GM19397 (cell line): Measurements from ENCODE around the gene PFKFB3.
A peak's percentile ranks its signal among the peaks of the same experiment; 100 is the strongest.
"Not testable (repeated sequence)": the region's sequence is repeated elsewhere in the genome, so short reads cannot be mapped to it uniquely, and the experiment has no call there.

Experiments used
- ATAC-seq: cut with Tn5 transposase; IDR thresholded peaks from one replicate; pipeline ENCODE4 v1.9.1; 2021; ENCODE audit warnings: mild to moderate bottlenecking, moderate library complexity; ENCODE audit not compliant: unreplicated experiment

PFKFB3 gene

DNA sequence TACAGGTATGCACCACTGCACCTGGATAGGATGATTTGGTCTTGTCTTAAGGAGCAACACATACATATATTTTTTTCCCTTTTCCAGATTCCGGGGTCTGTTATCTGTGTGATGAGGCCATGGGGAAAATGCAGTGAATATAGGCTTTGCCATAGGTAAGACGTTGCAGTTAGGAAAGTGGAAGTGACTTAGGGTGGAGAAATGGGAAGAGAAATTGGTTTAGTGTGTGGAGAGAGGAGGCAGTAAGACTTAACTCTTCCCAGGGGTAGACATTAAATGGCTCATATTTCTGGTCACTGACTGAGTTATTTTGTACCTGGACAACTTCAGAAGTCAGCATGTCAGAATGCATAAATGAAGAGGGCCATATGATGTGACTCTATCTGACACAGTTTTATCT is 66.7 kb downstream of the PFKFB3 start:
- ATAC-seq = no peak

DNA sequence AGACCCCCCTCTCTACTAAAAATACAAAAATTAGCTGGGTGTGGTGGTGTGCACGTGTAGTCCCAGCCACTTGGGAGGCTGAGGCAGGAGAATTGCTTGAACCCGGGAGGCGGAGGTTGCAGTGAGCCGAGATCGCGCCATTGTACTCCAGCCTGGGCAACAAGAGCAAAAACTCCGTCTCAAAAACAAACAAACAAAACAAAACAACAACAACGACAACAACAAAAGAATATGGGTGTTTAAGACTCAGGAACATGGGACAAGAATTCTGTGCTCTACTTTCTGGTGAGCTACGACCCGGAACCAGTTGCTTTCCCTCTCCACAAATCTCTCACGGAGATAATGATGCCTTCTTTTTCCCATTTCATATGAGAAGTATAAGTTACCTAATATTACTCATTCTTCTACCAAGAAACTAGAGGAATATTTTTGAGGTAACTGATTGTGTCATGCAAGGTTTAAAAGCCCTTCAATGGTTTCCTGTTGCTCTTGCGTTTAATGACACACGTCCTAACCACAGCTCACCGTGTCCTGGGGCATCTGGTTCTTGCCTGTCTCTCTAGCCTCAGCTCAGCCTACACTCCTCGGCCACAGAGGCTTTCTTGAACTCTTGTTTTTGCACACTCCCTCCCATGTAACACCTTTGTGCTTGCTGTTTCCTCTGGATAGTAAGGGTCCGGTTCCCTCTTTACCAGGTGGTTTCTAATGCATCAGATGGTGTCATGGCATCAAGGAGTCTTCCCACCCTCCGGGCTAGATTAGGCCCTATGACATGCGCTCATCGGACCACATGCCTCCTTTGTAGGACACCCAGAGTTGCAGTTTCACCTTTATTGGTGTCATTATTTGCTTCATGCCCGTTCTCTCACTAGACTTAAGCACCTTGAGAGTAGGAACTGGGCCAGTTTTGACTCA is 67.5 kb downstream of the PFKFB3 start:
- peak; percentile 55 for ATAC-seq

GRCh38 chr10:6270951-6271350 is 68.2 kb downstream of the PFKFB3 start:
- ATAC-seq = no peak

DNA sequence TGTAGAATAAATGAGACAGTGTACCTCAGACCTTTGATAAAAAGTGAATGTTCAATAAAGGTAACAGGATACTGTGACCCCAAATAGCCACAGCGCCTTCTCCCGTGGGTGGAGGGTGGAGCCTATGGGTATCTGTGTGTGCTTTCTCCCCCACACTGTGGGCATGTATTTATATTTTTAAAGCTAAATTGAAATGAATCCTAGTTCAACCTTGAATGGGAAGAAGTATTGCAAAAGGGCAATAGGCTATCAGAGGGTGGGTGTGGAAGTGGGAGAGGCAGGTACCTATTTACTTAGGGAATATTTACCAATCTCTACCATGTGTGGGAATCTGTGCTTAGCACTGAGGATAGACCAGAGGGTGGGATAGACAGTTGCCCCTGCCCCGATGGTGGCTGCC is 68.9 kb downstream of the PFKFB3 start:
- no peak for ATAC-seq

DNA sequence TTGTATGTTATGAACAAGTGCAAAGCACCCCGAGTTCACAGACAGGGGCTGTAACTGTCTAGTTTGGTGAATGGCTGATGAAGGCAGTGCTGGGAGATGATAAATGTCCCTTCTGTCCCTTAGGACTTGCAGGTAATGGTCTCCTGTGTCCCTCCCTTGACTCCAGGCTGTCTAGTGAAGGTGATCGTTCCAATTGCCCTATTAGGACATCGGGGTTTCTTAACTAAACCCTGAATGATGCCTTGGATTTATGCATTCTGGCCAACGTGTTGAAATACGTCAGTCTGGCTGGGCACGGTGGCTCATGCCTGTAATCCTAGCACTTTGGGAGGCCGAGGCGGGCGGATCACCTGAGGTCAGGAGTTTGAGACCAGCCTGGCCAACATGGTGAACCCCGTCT is 69.4 kb downstream of the PFKFB3 start:
- no peak for ATAC-seq

GRCh38 chr10:6273351-6273750 is 70.6 kb downstream of the PFKFB3 start:
- ATAC-seq = no peak

DNA sequence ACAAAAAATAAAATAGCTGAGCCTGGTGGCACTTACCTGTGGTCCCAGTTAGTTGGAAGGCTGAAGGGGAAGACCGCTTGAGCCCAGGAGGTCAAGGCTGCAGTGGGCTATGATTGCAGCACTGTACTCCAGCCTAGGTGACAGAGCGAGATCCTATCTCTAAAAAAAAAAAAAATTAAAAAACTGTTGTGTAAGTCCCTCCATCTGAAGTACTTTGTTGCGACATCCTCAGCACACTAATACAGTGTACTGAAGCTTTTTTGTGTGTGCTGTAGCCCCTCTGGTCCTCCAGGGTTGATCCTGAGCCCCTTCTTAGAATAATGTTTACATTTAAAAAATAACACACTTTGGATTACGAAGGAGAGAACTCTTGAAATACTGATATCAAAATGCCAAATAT is 71.3 kb downstream of the PFKFB3 start:
- no peak for ATAC-seq

DNA sequence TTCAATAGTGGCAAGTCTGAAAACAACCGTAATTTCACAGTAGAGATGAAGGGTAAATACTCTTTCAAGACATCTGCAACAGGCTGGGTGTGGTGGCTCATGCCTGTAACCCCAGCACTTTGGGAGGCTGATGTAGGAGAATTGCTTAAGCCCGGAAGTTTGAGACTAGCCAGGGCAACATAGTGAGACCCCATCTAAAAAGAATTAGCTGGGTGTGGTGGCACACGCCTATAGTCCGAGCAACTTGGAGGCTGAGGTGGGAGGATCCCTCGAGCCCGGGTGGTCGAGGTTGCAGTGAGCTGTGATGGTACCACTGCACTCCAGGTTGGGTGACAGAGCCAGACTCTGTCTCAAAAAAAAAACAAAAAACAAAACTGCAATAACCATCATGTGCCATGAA is 71.8 kb downstream of the PFKFB3 start:
- ATAC-seq = no peak

DNA sequence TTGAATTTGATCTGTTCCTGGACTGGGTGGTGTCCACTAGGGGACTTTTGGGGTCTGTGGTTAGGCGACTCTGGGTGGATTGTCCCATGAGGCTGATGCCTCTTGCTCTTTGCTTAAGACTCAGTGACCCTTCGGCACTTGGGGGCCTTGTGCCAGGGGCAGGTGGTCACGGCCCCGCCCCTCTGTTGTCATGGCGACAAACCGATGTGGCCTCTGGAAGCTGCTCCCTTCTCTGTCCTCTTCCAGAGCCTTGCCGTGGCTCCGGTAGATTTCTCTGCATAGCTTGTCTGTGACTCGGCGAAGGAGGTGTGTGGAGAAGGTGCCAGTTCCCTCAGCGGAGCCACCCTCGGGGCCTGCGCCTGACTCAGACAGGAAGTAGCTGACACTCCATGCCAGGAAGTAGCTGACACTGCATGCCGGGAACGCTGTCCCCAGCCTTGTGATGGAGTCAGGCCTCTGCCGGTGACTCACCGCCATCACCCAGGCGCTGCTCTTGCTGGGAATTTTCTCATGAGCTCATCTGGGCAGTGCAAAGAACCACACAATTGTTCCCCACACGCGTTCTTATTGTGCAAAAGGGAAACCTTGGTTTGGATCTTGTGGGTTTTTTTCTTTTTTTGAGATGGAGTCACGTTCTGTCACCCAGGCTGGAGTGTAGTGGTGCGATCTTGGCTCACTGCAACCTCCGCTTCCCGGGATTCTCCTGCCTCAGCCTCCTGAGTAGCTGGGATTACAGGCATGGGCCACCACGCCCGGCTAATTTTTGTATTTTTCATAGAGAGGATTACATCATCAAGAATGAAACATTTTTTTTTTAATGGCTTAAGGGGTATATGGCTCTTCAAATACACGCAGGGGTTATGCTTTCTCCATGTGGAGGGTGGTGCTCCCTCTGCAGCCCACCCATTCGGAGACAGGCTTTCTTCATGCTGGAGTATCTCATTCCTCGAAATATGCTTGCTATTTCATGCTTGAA is 72.6 kb downstream of the PFKFB3 start:
- peak; percentile 68 for ATAC-seq

DNA sequence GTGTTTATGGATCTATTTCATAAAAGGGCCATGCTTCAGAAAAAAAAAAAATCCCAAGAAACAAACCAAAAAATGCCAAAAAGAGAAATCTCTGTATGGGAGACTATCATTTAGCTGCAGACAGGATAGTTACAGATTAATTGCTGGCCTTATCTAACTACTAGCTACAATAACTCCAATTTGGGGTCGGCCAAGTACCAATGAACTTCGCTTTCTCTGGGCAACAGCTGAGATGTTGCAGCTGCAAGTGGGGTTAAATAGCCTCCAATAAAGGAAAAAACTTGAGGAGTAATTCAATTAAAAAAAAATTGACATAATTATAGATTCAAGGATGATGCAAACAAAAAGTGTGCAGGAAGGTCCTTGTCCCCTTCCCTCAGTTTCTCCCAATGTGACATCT is 73.6 kb downstream of the PFKFB3 start:
- ATAC-seq = no peak

GRCh38 chr10:6278519-6279120 is 75.9 kb downstream of the PFKFB3 start:
- no peak for ATAC-seq

DNA sequence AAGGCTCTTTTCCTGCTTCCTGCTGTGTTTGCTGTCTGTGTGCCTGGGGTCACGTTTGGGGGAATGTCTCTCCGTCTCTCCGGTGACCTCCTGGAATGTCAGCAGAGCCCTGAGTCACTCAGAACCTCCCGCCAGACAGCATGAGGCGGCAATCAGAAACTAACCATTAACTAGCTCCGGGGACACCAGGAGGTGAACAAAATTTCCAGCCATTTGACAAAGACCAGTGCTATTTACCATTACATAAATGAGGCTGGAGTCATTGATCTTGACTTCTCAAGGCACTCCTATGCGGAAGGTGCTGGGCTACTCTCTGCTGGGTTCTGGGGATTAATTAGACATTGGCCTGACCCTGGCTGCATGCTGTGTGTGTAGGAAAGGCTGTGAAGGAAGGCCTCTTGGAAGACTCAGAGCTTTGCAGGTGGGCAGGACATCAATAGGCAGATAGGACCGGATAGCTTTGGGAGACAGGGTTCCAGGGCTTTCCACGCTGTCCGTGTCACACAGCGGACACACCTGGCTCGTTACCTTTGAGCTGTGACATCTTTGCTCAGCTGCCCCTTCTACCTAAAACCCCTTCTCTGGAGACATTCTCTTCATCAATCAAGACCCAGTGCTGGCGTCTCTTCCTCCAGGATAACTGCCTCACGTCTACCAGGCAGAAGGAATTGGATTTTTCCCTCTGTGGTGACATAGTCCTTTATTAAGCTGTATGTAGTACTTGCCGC is 77.0 kb downstream of the PFKFB3 start:
- ATAC-seq = no peak

- no peak for ATAC-seq
These were observed 77.6 kb downstream of the PFKFB3 start for GRCh38 chr10:6280291-6280690.

DNA sequence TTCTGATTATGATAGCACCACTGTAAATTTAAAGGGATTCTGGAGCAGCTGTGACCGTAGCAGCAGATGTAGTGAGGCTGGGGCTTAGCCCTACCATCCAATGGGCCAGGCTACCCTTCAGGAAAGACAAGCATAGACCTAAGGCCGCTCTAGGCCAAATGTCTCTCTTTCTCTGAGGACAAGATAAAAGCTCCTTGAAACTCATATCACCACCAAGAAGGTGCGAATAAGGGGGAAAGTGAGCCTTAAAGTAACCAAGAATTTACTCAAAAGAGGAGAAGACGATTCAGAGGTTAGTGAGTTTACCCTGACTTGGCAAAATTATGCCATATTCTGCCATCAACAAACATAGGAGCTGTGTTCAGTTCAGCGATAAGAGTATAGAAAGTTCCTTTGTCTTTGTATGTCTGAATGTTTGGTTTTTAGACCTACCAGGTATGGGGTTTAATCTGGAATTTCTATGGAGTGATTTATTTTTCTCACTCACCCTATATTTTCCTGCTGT is 79.8 kb downstream of the PFKFB3 start:
- ATAC-seq = no peak

GRCh38 chr10:6283655-6284054 is 80.9 kb downstream of the PFKFB3 start:
- ATAC-seq = no peak

DNA sequence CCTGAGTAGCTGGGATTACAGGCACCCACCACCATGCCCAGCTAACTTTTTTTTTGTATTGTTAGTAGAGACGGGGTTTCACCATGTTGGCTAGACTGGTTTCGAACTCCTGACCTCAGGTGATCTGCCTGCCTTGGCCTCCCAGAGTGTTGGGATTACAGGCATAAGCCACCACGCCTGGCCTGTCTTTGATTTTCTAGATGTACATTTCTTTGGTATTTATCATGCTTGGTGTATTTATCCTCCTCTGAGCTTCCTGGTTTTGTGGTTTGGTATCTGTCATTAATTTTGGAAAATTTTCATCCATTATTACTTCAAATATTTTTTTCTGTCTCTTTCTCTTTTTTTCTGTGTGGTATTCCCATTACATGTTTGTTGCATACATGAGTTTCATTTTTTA is 87.9 kb downstream of the PFKFB3 start:
- not testable (repeated sequence) for ATAC-seq

- ATAC-seq = no peak
These were observed 90.0 kb downstream of the PFKFB3 start for GRCh38 chr10:6292741-6293151.

- not testable (repeated sequence) for ATAC-seq
These were observed 93.7 kb downstream of the PFKFB3 start for GRCh38 chr10:6296425-6296824.

DNA sequence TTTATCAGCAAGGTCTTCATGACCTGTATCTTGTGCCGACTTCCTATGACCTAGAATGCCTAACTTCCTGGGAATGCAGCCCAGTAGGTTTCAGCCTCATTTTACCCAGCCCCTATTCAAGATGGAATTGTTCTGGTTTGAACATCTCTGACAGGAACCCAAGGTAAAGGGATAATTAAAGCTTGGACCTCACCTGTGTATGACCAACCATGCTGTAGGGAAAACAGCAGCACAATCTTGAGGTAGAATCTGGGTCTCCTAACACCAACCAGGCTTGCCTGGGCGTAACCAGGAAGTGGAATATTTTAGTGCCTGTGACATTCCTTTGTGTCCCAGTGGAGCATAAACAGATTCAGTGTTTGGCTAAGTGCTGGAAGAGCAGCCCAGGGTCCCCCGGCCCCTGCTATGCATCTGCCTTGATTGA is 94.1 kb downstream of the PFKFB3 start:
- no peak for ATAC-seq

- no peak for ATAC-seq
These were observed 94.8 kb downstream of the PFKFB3 start for GRCh38 chr10:6297522-6297921.
